ENCODE measurements around the gene SERINC5.

DNA sequence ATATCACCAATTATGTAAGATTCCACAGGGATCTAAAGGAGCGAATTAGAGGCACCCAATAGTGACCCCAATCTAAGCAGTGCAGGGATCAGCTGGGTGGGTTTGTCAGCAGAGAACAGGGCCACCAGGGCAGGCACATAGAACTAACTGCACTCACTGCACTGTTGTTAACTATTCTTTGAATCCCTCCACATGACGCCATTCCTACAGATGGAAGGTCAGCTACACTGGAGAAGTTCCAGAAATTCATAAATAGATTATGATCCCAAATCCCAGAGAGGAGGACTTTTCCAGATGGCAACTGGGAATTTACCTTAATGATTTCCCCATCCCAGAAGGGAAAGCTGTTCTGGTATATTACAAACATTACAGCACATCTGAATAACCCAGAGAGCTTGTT lies 136.5 kb downstream of the SERINC5 start:
- TF ChIP-seq MYC (IDR thresholded peaks at IDR 0.05; ENCODE audit: low read depth, low read length) = no peak
- TF ChIP-seq CTCF (IDR thresholded peaks at IDR 0.05; ENCODE audit: low read depth, low read length) = no peak

All from NB4 (cell line).